ENCODE measurements around the gene PARP12. TPM values are rescaled to one million over a fixed set of nuclear protein-coding genes. Genes with fewer than 3 reads are reported as not detected.

The PARP12 gene
- total and polyA plus RNA-seq, 2 of the 8 experiments (the other 6 are each of a cell fraction or from before 2014, with no cell fraction given) = 9.0 to 21.5 TPM

DNA sequence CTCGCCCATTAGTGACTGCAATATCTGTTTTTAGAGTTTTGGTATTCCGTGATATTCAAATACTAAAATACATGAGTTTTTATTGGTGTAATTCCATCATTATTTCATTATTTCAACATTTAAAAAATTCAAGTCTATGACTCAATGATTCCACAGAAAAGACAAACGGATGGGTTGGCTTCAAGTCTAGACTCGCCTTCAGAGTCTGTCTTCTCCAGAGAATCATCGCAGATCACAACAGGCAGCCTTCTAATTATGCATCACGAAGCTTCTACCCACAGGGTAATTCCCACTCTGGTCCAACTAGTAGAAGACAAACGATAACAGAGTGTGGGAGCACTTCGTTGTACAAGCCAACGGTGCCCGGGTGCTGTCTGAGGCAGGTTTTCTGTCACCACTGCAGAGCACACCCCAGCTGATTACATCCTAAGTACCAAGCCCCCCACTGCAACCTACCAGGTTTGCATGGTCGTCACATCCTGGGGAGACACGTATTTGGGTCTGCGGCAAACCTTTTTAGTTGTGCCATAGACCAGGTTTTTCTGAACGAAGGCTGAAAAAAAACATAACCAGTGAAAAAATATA lies 28.9 kb downstream of the PARP12 start:
- H3K4me2 ChIP-seq (ENCODE audit: insufficient read depth in 1 of 2, low read depth in 2 of 2, low read length in 2 of 2) = no peak overlapping the region
- H4K8ac ChIP-seq (ENCODE audit: extremely low read depth, insufficient read depth, low read length) = no peak overlapping the region
- no peak overlapping the region for H3K4me3 ChIP-seq (ENCODE audit: extremely low read depth in 1 of 4, insufficient read depth in 2 of 4, low read depth in 3 of 4, low read length in 4 of 4)
- WGBS, 2 experiments (ENCODE audit: extremely low coverage in 1 of 2, insufficient coverage in 1 of 2, insufficient read length in 1 of 2, insufficient replicate concordance in 2 of 2, low coverage in 1 of 2, low lambda C conversion rate in 2 of 2, missing lambda C conversion rate in 1 of 2) = 92% methylated on average over 14 of the region's 14 CpGs; no CpG with 5 or more reads in 1 of the 2 experiments
- no peak overlapping the region for H2BK12ac ChIP-seq (ENCODE audit: low read depth, low read length)
- no peaks in the 10 kb centered on the region; the same call in 1 of the 2 replicates for H3K23me2 ChIP-seq (ENCODE audit: low read depth, low read length)
- no peak overlapping the region for H3K27ac ChIP-seq (ENCODE audit: low read depth, low read length)
- no peaks in the 10 kb centered on the region for H3K27me3 ChIP-seq (replicated peaks in 1 of 4; ENCODE audit: control insufficient read depth in 3 of 4, extremely low read depth in 1 of 4, insufficient read depth in 3 of 4, low read length in 3 of 4)
- H4K20me1 ChIP-seq (replicated peaks in 1 of 2; ENCODE audit: control insufficient read depth in 1 of 2, insufficient read depth in 2 of 2, low read length in 2 of 2) = no peaks in the 10 kb centered on the region
- POLR2A ChIA-PET (ENCODE audit: partially characterized antibody) = no interaction called here
- H2BK20ac ChIP-seq (ENCODE audit: low read length) = no peak overlapping the region
- no peak overlapping the region for H4K91ac ChIP-seq (replicated peaks; ENCODE audit: insufficient read length, low read length)
- no peak overlapping the region for H4K5ac ChIP-seq (ENCODE audit: insufficient read length, low read depth, low read length)
- no peaks in the 10 kb centered on the region for H3K36me3 ChIP-seq (ENCODE audit: control insufficient read depth in 2 of 4, insufficient read depth in 4 of 4, low read length in 3 of 4)
- H3K18ac ChIP-seq (ENCODE audit: extremely low read depth, low read length) = no peak overlapping the region
- no peak overlapping the region for H2BK120ac ChIP-seq (replicated peaks; ENCODE audit: low read depth, low read length)
- H3K23ac ChIP-seq (ENCODE audit: insufficient read length) = no peak overlapping the region
- no peak overlapping the region for H2BK15ac ChIP-seq (ENCODE audit: low read length)
- no peak overlapping the region for H2AFZ ChIP-seq (ENCODE audit: low read length)
- FAIRE-seq = no peak
- H2BK5ac ChIP-seq (ENCODE audit: low read depth, low read length) = no peak overlapping the region
- no peaks in the 10 kb centered on the region for H3K9me3 ChIP-seq (ENCODE audit: insufficient read depth in 2 of 2, low read depth in 1 of 2, low read length in 1 of 2)
- no peaks in the 10 kb centered on the region for H3K79me2 ChIP-seq (ENCODE audit: control insufficient read depth in 1 of 2, insufficient read depth in 2 of 2, low read length in 2 of 2)
- no peak for DNase-seq (ENCODE audit: low read depth in 1 of 2, low spot score in 2 of 2)
- H3K4me1 ChIP-seq (replicated peaks in 1 of 4; ENCODE audit: control insufficient read depth in 3 of 4, insufficient read depth in 4 of 4, low read length in 3 of 4) = no peaks in the 10 kb centered on the region
- H2AK5ac ChIP-seq (ENCODE audit: low read depth, low read length) = no peak overlapping the region
- H3K79me1 ChIP-seq (ENCODE audit: low read depth, low read length) = no peaks in the 10 kb centered on the region
- no peak overlapping the region for H3K14ac ChIP-seq (ENCODE audit: insufficient read length)
- no peak overlapping the region for H3K56ac ChIP-seq (replicated peaks; ENCODE audit: insufficient read length, low read depth, low read length)
- CTCF ChIA-PET (ENCODE audit: partially characterized antibody) = no interaction called here
- H3K4ac ChIP-seq (replicated peaks; ENCODE audit: insufficient read length, low read depth, low read length) = no peak overlapping the region
- no peak overlapping the region for H3K9ac ChIP-seq (replicated peaks in 1 of 4; ENCODE audit: extremely low read depth in 1 of 4, low read depth in 3 of 4, low read length in 3 of 4)
- no peak for TF ChIP-seq CTBP2 (IDR thresholded peaks at IDR 0.05; ENCODE audit: borderline replicate concordance, insufficient read depth, insufficient read length, low read length)
- TF ChIP-seq SIN3A (conservative IDR thresholded peaks at IDR 0.05 in 1 of 2, IDR thresholded peaks at IDR 0.05 in 1 of 2; ENCODE audit: low read depth in 1 of 2, low read length in 2 of 2) = no peak
- TF ChIP-seq HDAC6 (IDR thresholded peaks at IDR 0.05; ENCODE audit: low read depth, low read length) = no peak
- TF ChIP-seq BRCA1 (IDR thresholded peaks at IDR 0.05; ENCODE audit: low read depth, low read length) = no peak
- TF ChIP-seq ZNF274 (IDR thresholded peaks at IDR 0.05; ENCODE audit: borderline replicate concordance, extremely low read depth, low read length) = no peak
- TF ChIP-seq JUN (IDR thresholded peaks at IDR 0.05; ENCODE audit: low read depth, low read length) = no peak
- TF ChIP-seq KDM1A (IDR thresholded peaks at IDR 0.05; ENCODE audit: borderline replicate concordance, low read length) = no peak
- no peak for TF ChIP-seq CBX5 (IDR thresholded peaks at IDR 0.05; ENCODE audit: low read depth, low read length)
- no peak for TF ChIP-seq YY1 (IDR thresholded peaks at IDR 0.05; ENCODE audit: low read depth, low read length)
- TF ChIP-seq SAP30 (IDR thresholded peaks at IDR 0.05; ENCODE audit: insufficient read depth, insufficient replicate concordance, low read length) = no peak
- no peak for TF ChIP-seq KDM4A (IDR thresholded peaks at IDR 0.05; ENCODE audit: low read depth, low read length, severe bottlenecking)
- no peak for TF ChIP-seq RBBP5 (IDR thresholded peaks at IDR 0.05; ENCODE audit: borderline replicate concordance, low read depth, low read length)
- TF ChIP-seq RXRA (IDR thresholded peaks at IDR 0.05; ENCODE audit: insufficient read depth, low read depth, low read length) = no peak
- TF ChIP-seq TAF1 (IDR thresholded peaks at IDR 0.05; ENCODE audit: low read depth, low read length) = no peak

All from H1 (cell line).